HepG2 (cell line): Measurements from ENCODE around the gene APOM. TPM values are rescaled to one million over a fixed set of nuclear protein-coding genes. Genes with fewer than 3 reads are reported as not detected.
A peak's percentile ranks its signal among the peaks of the same experiment; 100 is the strongest.

Experiments used
- MAFK ChIP-seq, 2 experiments: IDR thresholded peaks in 1 of 2; conservative IDR thresholded peaks in 1 of 2; 2 replicates each; pipeline ENCODE4 v1.6.1; 2011; ENCODE audit warnings: improper control_type of control experiment in 2 of 2, low read length in 2 of 2
- MED1 ChIP-seq: sonication (generic); formaldehyde crosslinking; IDR thresholded peaks from 2 replicates; pipeline ENCODE4 v1.4.0; 2020; ENCODE audit warnings: missing genetic modification reagents
- NFIC ChIP-seq: IDR thresholded peaks from 2 replicates; pipeline ENCODE4 v1.6.1; 2012; ENCODE audit warnings: mild to moderate bottlenecking, low read length, inconsistent platforms
- NFRKB ChIP-seq: fragments of 450-650 bp; IDR thresholded peaks from 2 replicates; pipeline ENCODE4 v1.6.1; 2017
- NONO ChIP-seq, 2 experiments: fragments of 450-650 bp in 1 of 2; sonication (generic) in 1 of 2; formaldehyde crosslinking in 1 of 2; IDR thresholded peaks in 1 of 2; conservative IDR thresholded peaks in 1 of 2; 2 replicates each; pipeline versions ENCODE4 v1.6.1 to v1.8.0; 2017 to 2022; ENCODE audit warnings: mild to moderate bottlenecking in 1 of 2, missing genetic modification reagents in 1 of 2, moderate library complexity in 1 of 2
- REPIN1 ChIP-seq: sonication (generic); formaldehyde crosslinking; IDR thresholded peaks from 2 replicates; pipeline ENCODE4 v1.8.0; 2022; ENCODE audit warnings: missing genetic modification reagents, low read depth, mild to moderate bottlenecking, borderline replicate concordance
- ZC3H4 ChIP-seq: sonication (generic); formaldehyde crosslinking; IDR thresholded peaks from 2 replicates; pipeline ENCODE4 v1.4.0; 2020; ENCODE audit warnings: missing genetic modification reagents, borderline replicate concordance
- ZNF225 ChIP-seq: sonication (generic); formaldehyde crosslinking; IDR thresholded peaks from 2 replicates; pipeline ENCODE4 v1.4.0; 2020; ENCODE audit warnings: mild to moderate bottlenecking, missing genetic modification reagents
- ZNF326 ChIP-seq: sonication (generic); formaldehyde crosslinking; IDR thresholded peaks from 2 replicates; pipeline ENCODE4 v1.4.0; 2020; ENCODE audit warnings: missing genetic modification reagents, borderline replicate concordance
- ZNF431 ChIP-seq: sonication (generic); formaldehyde crosslinking; IDR thresholded peaks from 2 replicates; pipeline ENCODE4 v1.9.0; 2022; ENCODE audit warnings: missing genetic modification reagents, low read depth, mild to moderate bottlenecking, borderline replicate concordance
- ZNF768 ChIP-seq: sonication (generic); formaldehyde crosslinking; IDR thresholded peaks from 2 replicates; pipeline ENCODE4 v1.4.0; 2020; ENCODE audit warnings: missing genetic modification reagents
- ZNF850 ChIP-seq: sonication (generic); formaldehyde crosslinking; conservative IDR thresholded peaks from 2 replicates; pipeline ENCODE4 v1.9.0; 2021; ENCODE audit warnings: mild to moderate bottlenecking, missing genetic modification reagents
- ZNF879 ChIP-seq: sonication (generic); formaldehyde crosslinking; IDR thresholded peaks from 2 replicates; pipeline ENCODE4 v1.8.1; 2023; ENCODE audit warnings: missing genetic modification reagents
- polyA plus RNA-seq, 8 experiments: library from polyadenylated mRNA; depleted of rRNA in 3 of 8; stranded (reverse) in 7 of 8; unstranded in 1 of 8; fragments of >200 nt; fragmentation: Illumina TruSeq in 4 of 8; extraction: Trizol in 4 of 8; gene quantifications; 2 replicates each; pipeline versions ENCODE4 v1.2.1 to v1.2.3, GENCODE V29; 2011 to 2016; ENCODE audit warnings: low read depth in 4 of 8, missing spikeins in 1 of 8, mixed read lengths in 1 of 8; ENCODE audit not compliant: insufficient read depth in 1 of 8
- total RNA-seq, 5 experiments: library from RNA; depleted of rRNA; stranded (reverse); fragments of >200 nt; fragmentation: Illumina TruSeq; extraction: Trizol; gene quantifications; 2 replicates each; pipeline ENCODE4 v1.2.3, GENCODE V29; 2016; ENCODE audit warnings: low read depth in 1 of 5
- TF ChIP-seq, protein P1 (sequence below): sonication (generic); formaldehyde crosslinking; IDR thresholded peaks from 2 replicates; pipeline ENCODE4 v1.4.0; 2020; ENCODE audit warnings: missing genetic modification reagents, borderline replicate concordance
- TF ChIP-seq, protein P2 (sequence below): sonication (generic); formaldehyde crosslinking; IDR thresholded peaks from 2 replicates; pipeline ENCODE4 v1.8.0; 2022; ENCODE audit warnings: missing genetic modification reagents, mild to moderate bottlenecking, borderline replicate concordance
- TF ChIP-seq, protein P3 (sequence below): sonication (generic); formaldehyde crosslinking; IDR thresholded peaks from 2 replicates; pipeline ENCODE4 v1.4.0; 2020; ENCODE audit warnings: missing genetic modification reagents
- TF ChIP-seq, protein P4 (sequence below): IDR thresholded peaks from 2 replicates; pipeline ENCODE4 v1.6.1; 2016; ENCODE audit warnings: missing compliant biosample characterization, missing genetic modification reagents, borderline replicate concordance
- TF ChIP-seq, protein P5 (sequence below): sonication (generic); formaldehyde crosslinking; IDR thresholded peaks from 2 replicates; pipeline ENCODE4 v1.4.0; 2020; ENCODE audit warnings: low read depth, mild to moderate bottlenecking, missing genetic modification reagents

Gene APOM
- total and polyA plus RNA-seq, 2 of the 13 experiments (the other 11 are each of a cell fraction or from before 2014, with no cell fraction given): 98.2 to 1,140 TPM

DNA sequence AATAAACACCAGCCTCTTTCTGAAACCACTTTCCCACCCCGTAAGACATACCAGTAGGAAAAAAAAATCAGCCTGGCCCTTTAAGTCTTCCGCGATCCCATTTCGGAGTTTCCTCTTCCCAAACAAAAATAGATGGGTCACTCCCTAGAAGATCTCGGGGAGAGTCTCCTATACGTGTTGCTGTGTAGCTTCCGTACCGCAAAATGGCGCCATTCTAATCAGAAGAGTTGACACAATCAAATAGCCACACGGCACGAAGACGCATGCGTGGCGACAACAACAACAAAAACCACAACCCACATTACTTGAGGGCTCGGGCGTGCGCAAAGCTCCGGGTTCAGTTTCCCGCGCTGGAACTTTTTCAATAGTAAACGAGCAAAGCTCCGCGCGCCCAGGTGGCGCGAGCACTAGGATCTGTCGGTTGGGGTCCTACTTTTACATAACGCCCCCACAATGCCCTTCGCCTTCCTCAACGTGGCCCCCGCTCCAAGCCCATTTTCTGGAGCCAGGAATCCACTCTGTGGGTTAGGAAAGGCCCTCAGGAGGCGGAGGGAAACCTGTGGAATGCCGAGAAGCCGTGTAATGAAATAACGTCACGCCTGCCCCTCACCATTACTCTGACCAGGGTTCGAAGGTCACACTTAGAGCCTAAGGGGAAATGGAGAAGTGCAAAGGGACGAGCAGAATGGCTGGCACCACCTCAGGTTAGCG lies 9.3 kb downstream of the APOM start, which contains the start of gene GPANK1 (continued):
- TF ChIP-seq, protein P1, sequence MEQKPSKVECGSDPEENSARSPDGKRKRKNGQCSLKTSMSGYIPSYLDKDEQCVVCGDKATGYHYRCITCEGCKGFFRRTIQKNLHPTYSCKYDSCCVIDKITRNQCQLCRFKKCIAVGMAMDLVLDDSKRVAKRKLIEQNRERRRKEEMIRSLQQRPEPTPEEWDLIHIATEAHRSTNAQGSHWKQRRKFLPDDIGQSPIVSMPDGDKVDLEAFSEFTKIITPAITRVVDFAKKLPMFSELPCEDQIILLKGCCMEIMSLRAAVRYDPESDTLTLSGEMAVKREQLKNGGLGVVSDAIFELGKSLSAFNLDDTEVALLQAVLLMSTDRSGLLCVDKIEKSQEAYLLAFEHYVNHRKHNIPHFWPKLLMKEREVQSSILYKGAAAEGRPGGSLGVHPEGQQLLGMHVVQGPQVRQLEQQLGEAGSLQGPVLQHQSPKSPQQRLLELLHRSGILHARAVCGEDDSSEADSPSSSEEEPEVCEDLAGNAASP (CRISPR knock-in tag): no peak
- TF ChIP-seq NONO (IDR thresholded peaks at IDR 0.05) (no peak), NONO (CRISPR knock-in tag; conservative IDR thresholded peaks at IDR 0.05) (peak; percentile 88; the same call in 1 of the 2 replicates), ZNF326 (CRISPR knock-in tag) (no peak), ZNF879 (no peak), ZNF768 (CRISPR knock-in tag) (no peak), NFIC (peak; percentile 39; the same call in 1 of the 2 replicates), MAFK (conservative IDR thresholded peaks at IDR 0.05 in 1 of 2, IDR thresholded peaks at IDR 0.05 in 1 of 2; ENCODE audit: low read length in 2 of 2) (no peak), NFRKB (no peak), ZNF431 (no peak; the same call in 1 of the 2 replicates), MED1 (CRISPR knock-in tag) (peak; percentile 76), ZC3H4 (CRISPR knock-in tag) (peak; percentile 93), ZNF225 (no peak; the same call in 1 of the 2 replicates), ZNF850 (CRISPR knock-in tag) (no peak), REPIN1 (peak; percentile 66; the same call in 1 of the 2 replicates)
- TF ChIP-seq, protein P2, sequence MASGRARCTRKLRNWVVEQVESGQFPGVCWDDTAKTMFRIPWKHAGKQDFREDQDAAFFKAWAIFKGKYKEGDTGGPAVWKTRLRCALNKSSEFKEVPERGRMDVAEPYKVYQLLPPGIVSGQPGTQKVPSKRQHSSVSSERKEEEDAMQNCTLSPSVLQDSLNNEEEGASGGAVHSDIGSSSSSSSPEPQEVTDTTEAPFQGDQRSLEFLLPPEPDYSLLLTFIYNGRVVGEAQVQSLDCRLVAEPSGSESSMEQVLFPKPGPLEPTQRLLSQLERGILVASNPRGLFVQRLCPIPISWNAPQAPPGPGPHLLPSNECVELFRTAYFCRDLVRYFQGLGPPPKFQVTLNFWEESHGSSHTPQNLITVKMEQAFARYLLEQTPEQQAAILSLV (CRISPR knock-in tag): peak; percentile 81
- TF ChIP-seq, protein P3, sequence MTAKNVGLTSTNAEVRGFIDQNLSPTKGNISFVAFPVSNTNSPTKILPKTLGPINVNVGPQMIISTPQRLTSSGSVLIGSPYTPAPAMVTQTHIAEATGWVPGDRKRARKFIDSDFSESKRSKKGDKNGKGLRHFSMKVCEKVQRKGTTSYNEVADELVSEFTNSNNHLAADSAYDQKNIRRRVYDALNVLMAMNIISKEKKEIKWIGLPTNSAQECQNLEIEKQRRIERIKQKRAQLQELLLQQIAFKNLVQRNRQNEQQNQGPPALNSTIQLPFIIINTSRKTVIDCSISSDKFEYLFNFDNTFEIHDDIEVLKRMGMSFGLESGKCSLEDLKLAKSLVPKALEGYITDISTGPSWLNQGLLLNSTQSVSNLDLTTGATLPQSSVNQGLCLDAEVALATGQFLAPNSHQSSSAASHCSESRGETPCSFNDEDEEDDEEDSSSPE: peak; percentile 97
- TF ChIP-seq, protein P4, sequence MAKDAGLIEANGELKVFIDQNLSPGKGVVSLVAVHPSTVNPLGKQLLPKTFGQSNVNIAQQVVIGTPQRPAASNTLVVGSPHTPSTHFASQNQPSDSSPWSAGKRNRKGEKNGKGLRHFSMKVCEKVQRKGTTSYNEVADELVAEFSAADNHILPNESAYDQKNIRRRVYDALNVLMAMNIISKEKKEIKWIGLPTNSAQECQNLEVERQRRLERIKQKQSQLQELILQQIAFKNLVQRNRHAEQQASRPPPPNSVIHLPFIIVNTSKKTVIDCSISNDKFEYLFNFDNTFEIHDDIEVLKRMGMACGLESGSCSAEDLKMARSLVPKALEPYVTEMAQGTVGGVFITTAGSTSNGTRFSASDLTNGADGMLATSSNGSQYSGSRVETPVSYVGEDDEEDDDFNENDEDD: peak; percentile 96
- TF ChIP-seq, protein P5, sequence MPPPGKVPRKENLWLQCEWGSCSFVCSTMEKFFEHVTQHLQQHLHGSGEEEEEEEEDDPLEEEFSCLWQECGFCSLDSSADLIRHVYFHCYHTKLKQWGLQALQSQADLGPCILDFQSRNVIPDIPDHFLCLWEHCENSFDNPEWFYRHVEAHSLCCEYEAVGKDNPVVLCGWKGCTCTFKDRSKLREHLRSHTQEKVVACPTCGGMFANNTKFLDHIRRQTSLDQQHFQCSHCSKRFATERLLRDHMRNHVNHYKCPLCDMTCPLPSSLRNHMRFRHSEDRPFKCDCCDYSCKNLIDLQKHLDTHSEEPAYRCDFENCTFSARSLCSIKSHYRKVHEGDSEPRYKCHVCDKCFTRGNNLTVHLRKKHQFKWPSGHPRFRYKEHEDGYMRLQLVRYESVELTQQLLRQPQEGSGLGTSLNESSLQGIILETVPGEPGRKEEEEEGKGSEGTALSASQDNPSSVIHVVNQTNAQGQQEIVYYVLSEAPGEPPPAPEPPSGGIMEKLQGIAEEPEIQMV: peak; percentile 58; the same call in 1 of the 2 replicates
